Breast epithelium (tissue), 3 donors: ENCODE data around the gene FAM149B1.

Source experiments
- POLR2A ChIP-seq: fragments of 450-650 bp; IDR thresholded peaks from one replicate; pipeline ENCODE4 v1.6.1; 2016; ENCODE audit warnings: antibody characterized with exemption, mild to moderate bottlenecking, moderate library complexity
- POLR2AphosphoS5 ChIP-seq, 3 donors: sonication (generic); formaldehyde crosslinking; IDR thresholded peaks; one replicate each; pipeline ENCODE4 v1.6.1; 2017; ENCODE audit warnings: antibody characterized with exemption in 3 of 3
- TF ChIP-seq, protein P1 (sequence below), 3 donors: fragments of 450-650 bp; IDR thresholded peaks; one replicate each; pipeline ENCODE4 v1.5.1; 2016 to 2017; ENCODE audit warnings: antibody characterized with exemption in 3 of 3, mild to moderate bottlenecking in 3 of 3, moderate library complexity in 3 of 3

DNA sequence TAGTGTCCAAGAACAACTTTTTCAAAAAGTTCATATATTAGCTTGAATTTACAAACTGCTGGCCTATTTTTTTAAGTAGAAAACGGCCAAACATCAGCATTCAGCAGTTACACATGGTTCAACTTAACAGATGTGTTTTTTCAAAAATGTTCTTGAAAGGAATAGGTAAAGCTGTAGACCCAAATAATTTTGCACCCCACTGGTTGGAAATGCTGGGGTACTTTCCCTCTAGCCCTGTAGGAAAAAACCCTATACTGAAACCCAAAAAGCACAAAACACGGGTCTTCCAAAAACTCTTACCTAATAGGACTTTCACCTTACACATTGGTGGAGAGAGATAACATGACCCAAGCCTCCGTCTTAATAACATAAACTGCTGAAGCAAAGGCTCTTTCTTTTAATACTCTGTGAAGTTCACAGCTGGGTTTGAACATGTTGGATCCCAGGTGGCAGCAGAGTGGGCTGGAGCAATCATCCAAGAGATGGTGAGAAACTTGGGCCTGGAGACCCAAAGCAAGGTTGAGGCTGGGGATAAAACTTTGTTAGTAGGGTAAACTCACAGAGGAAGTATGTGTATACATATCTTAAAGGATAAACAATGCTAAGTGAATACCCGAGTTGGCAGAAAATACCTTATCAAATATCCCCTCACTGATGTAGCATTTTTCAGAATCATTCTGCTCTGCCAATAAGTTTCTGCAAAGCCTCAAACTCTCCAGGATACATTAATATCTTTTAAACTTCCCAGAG, 79.8 kb downstream of the FAM149B1 start:
- TF ChIP-seq, protein P1, sequence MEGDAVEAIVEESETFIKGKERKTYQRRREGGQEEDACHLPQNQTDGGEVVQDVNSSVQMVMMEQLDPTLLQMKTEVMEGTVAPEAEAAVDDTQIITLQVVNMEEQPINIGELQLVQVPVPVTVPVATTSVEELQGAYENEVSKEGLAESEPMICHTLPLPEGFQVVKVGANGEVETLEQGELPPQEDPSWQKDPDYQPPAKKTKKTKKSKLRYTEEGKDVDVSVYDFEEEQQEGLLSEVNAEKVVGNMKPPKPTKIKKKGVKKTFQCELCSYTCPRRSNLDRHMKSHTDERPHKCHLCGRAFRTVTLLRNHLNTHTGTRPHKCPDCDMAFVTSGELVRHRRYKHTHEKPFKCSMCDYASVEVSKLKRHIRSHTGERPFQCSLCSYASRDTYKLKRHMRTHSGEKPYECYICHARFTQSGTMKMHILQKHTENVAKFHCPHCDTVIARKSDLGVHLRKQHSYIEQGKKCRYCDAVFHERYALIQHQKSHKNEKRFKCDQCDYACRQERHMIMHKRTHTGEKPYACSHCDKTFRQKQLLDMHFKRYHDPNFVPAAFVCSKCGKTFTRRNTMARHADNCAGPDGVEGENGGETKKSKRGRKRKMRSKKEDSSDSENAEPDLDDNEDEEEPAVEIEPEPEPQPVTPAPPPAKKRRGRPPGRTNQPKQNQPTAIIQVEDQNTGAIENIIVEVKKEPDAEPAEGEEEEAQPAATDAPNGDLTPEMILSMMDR (IDR thresholded peaks at IDR 0.05) = no peak
- TF ChIP-seq POLR2A = no peak
- TF ChIP-seq POLR2AphosphoS5 (IDR thresholded peaks at IDR 0.05) = no peak
